Aorta (tissue), 5 donors: ENCODE data around the gene LEMD2. TPM values are rescaled to one million over a fixed set of nuclear protein-coding genes. Genes with fewer than 3 reads are reported as not detected.

Source experiments
- ATAC-seq: fragments of 200-7000 bp; cut with Tn5 transposase; one replicate; pipeline ENCODE4 v1.9.1; 2022; ENCODE audit warnings: moderate library complexity; ENCODE audit not compliant: low FRiP score
- DNase-seq, 2 donors: peaks; one replicate each; pipeline ENCODE4 v3.0.0-alpha.2; 2020
- H3K27ac ChIP-seq, 2 donors: one replicate each; pipeline ENCODE4 v1.5.1; 2013; ENCODE audit warnings: low read length in 2 of 2, mild to moderate bottlenecking in 2 of 2, moderate library complexity in 2 of 2, control low read depth in 1 of 2, inconsistent platforms in 1 of 2, low read depth in 1 of 2
- H3K27me3 ChIP-seq, 2 donors: one replicate each; pipeline ENCODE4 v1.6.1; 2013; ENCODE audit warnings: control low read depth in 1 of 2, low read length in 1 of 2, mild to moderate bottlenecking in 1 of 2, moderate library complexity in 1 of 2; ENCODE audit not compliant: insufficient read depth in 2 of 2, control insufficient read depth in 1 of 2
- H3K36me3 ChIP-seq, 2 donors: one replicate each; pipeline ENCODE4 v1.6.1; 2013; ENCODE audit warnings: control low read depth in 1 of 2, low read length in 1 of 2, mild to moderate bottlenecking in 1 of 2; ENCODE audit not compliant: insufficient read depth in 2 of 2, control insufficient read depth in 1 of 2
- H3K4me1 ChIP-seq, 2 donors: one replicate each; pipeline ENCODE4 v1.6.1; 2013; ENCODE audit warnings: low read length in 2 of 2, control low read depth in 1 of 2, mild to moderate bottlenecking in 1 of 2, moderate library complexity in 1 of 2; ENCODE audit not compliant: insufficient read depth in 2 of 2, control insufficient read depth in 1 of 2
- H3K4me3 ChIP-seq, 2 donors: one replicate each; pipeline ENCODE4 v1.5.1; 2013; ENCODE audit warnings: low read length in 2 of 2, control low read depth in 1 of 2, mild to moderate bottlenecking in 1 of 2
- H3K9me3 ChIP-seq: one replicate; pipeline ENCODE4 v1.6.1; 2013; ENCODE audit warnings: mild to moderate bottlenecking, low read length; ENCODE audit not compliant: control insufficient read depth
- WGBS, 2 donors: extraction: QIAGEN DNeasy Blood & Tissue Kit; methylation state at CpG; one replicate each; pipeline ENCODE4 v1.1.7; 2013; 5-methylcytosine and 5-hydroxymethylcytosine counted together
- intact Hi-C, 2 donors: fragments of 100-400 bp; cut with DNase I; formaldehyde crosslinking; loops; one replicate each; pipeline versions ENCODE4 v1.14.2 to v1.15.0; 2022
- polyA plus RNA-seq, 2 donors: library from polyadenylated mRNA; stranded (reverse); fragments of 200-250 nt; gene quantifications; one replicate each; pipeline ENCODE4 v1.2.3, GENCODE V29; 2013
- total RNA-seq, 2 donors: library from RNA; stranded (reverse); fragmentation: NEBNext Ultra II Directional; extraction: Animal tissue kit (Norgen Biotek cat#: 25700); gene quantifications; one replicate each; pipeline ENCODE4 v1.2.1, GENCODE V29; 2021
- donor health status: healthy with polysubstance abuse.
- donor health status: Bipolar disorder and iron deficiency.
- donor health status: DM: no; HTN: no; CAD: no.
- donor health status: DM: no; HTN: no; CAD: no.
- donor health status: DM: yes; HTN: yes; CAD: no.

LEMD2 gene
- total and polyA plus RNA-seq, 4 donors = 19.4 to 85.6 (median 53.2) TPM

GRCh38 chr6:33783781-33784520 lies 5.0 kb downstream of the LEMD2 start:
- ATAC-seq = no peak
- Histone ChIP-seq H3K27me3 (no peaks in the 10 kb centered on the region), H3K4me3 (no peak overlapping the region), H3K27ac (no peak overlapping the region), H3K36me3 (peaks cover 0 to 13% of the 10 kb centered on the region in 2 donors), H3K9me3 (no peaks in the 10 kb centered on the region), H3K4me1 (peaks cover 0 to 6% of the 10 kb centered on the region in 2 donors)
- no peak for DNase-seq
- intact Hi-C loops = no loop called here
- WGBS, 2 donors = 90 to 95% methylated on average over 10 of the region's 10 CpGs

GRCh38 chr6:33782561-33782960 lies 6.4 kb downstream of the LEMD2 start:
- peaks cover 0 to 4% of the 10 kb centered on the region in 2 donors for H3K4me1 ChIP-seq
- no peaks in the 10 kb centered on the region for H3K9me3 ChIP-seq
- H3K4me3 ChIP-seq = no peak overlapping the region
- no peak overlapping the region for H3K27ac ChIP-seq
- 94% methylated on average over 5 of the region's 5 CpGs for WGBS, 2 donors
- no peaks in the 10 kb centered on the region for H3K27me3 ChIP-seq
- DNase-seq (no peak), ATAC-seq (no peak)
- peaks cover 4 to 13% of the 10 kb centered on the region in 2 donors for H3K36me3 ChIP-seq
- intact Hi-C loops = no loop called here

- Histone ChIP-seq H3K4me1 (no peaks in the 10 kb centered on the region), H3K9me3 (no peaks in the 10 kb centered on the region), H3K4me3 (no peak overlapping the region), H3K27ac (no peak overlapping the region), H3K36me3 (peaks cover 13 to 25% of the 10 kb centered on the region in 2 donors), H3K27me3 (no peaks in the 10 kb centered on the region)
- WGBS, 2 donors = 60 to 61% methylated on average over 16 of the region's 16 CpGs
- intact Hi-C loops = no loop called here
- no peak for DNase-seq
- no peak for ATAC-seq
Observed at GRCh38 chr6:33781131-33781975, 7.6 kb downstream of the LEMD2 start.

- ATAC-seq (no peak), DNase-seq (no peak)
- Histone ChIP-seq H3K27ac (no peak overlapping the region), H3K9me3 (no peaks in the 10 kb centered on the region), H3K4me1 (no peaks in the 10 kb centered on the region), H3K27me3 (no peaks in the 10 kb centered on the region), H3K4me3 (no peak overlapping the region), H3K36me3 (peaks cover 19 to 30% of the 10 kb centered on the region in 2 donors)
- 90 to 93% methylated on average over 14 of the region's 14 CpGs for WGBS, 2 donors
- intact Hi-C loops = no loop called here
Observed at GRCh38 chr6:33779895-33780294, 9.0 kb downstream of the LEMD2 start.

GRCh38 chr6:33779290-33779689 lies 9.6 kb downstream of the LEMD2 start:
- no peaks in the 10 kb centered on the region for H3K9me3 ChIP-seq
- H3K27ac ChIP-seq = no peak overlapping the region
- intact Hi-C loops = no loop called here
- 74 to 81% methylated on average over 7 of the region's 7 CpGs for WGBS, 2 donors
- H3K4me1 ChIP-seq = no peaks in the 10 kb centered on the region
- DNase-seq (no peak), ATAC-seq (no peak)
- no peaks in the 10 kb centered on the region for H3K27me3 ChIP-seq
- peaks cover 19 to 29% of the 10 kb centered on the region in 2 donors for H3K36me3 ChIP-seq
- H3K4me3 ChIP-seq = no peak overlapping the region

- Histone ChIP-seq H3K36me3 (peaks cover 19 to 23% of the 10 kb centered on the region in 2 donors), H3K27me3 (no peaks in the 10 kb centered on the region), H3K9me3 (no peaks in the 10 kb centered on the region), H3K27ac (no peak overlapping the region), H3K4me3 (no peak overlapping the region), H3K4me1 (no peaks in the 10 kb centered on the region)
- intact Hi-C loops = no loop called here
- DNase-seq = no peak
- no peak for ATAC-seq
- WGBS, 2 donors = 83 to 84% methylated on average over 12 of the region's 12 CpGs
Observed at GRCh38 chr6:33778444-33779121, 10.3 kb downstream of the LEMD2 start.

- 89% methylated on average over 25 of the region's 25 CpGs for WGBS, 2 donors
- no peak for DNase-seq
- Histone ChIP-seq H3K4me3 (no peak overlapping the region), H3K4me1 (no peaks in the 10 kb centered on the region), H3K27ac (no peak overlapping the region), H3K9me3 (no peaks in the 10 kb centered on the region), H3K27me3 (no peaks in the 10 kb centered on the region), H3K36me3 (peaks cover 19 to 21% of the 10 kb centered on the region in 2 donors)
- no peak for ATAC-seq
- intact Hi-C loops = no loop called here
Observed at GRCh38 chr6:33777398-33778388, 11.2 kb downstream of the LEMD2 start.

- DNase-seq (no peak), ATAC-seq (no peak)
- Histone ChIP-seq H3K27ac (no peak overlapping the region), H3K36me3 (peaks cover 19 to 20% of the 10 kb centered on the region in 2 donors), H3K27me3 (no peaks in the 10 kb centered on the region), H3K4me1 (no peaks in the 10 kb centered on the region), H3K9me3 (no peaks in the 10 kb centered on the region), H3K4me3 (no peak overlapping the region)
- intact Hi-C loops = no loop called here
- WGBS, 2 donors = 88 to 92% methylated on average over 13 of the region's 13 CpGs
Observed at GRCh38 chr6:33776764-33777163, 12.2 kb downstream of the LEMD2 start.
